Measurements from ENCODE around the gene LATS2. TPM values are rescaled to one million over a fixed set of nuclear protein-coding genes. Genes with fewer than 3 reads are reported as not detected.
A peak's percentile ranks its signal among the peaks of the same experiment; 100 is the strongest.

Gene LATS2
- total RNA-seq, 1 experiment from 2014 or later = 18.8 TPM

- TF ChIP-seq EZH2 (IDR thresholded peaks at IDR 0.05) (no peak), FOSL1 (IDR thresholded peaks at IDR 0.05; ENCODE audit: low read depth) (peak; percentile 27; the same call in 1 of the 2 replicates), SRF (IDR thresholded peaks at IDR 0.05; ENCODE audit: low read depth) (no peak), JUND (IDR thresholded peaks at IDR 0.05) (0 out of 2 replicates have a peak, but pooled peaks have one; percentile 13), TCF7L2 (IDR thresholded peaks at IDR 0.05; ENCODE audit: borderline replicate concordance, extremely low read depth, insufficient read depth, insufficient read length) (no peak), CEBPB (IDR thresholded peaks at IDR 0.05; ENCODE audit: low read depth) (peak; percentile 98), SIN3A (IDR thresholded peaks at IDR 0.05; ENCODE audit: low read depth) (no peak), ELF1 (IDR thresholded peaks at IDR 0.05; ENCODE audit: borderline replicate concordance, low read depth) (no peak), CBX3 (IDR thresholded peaks at IDR 0.05; ENCODE audit: low read depth) (no peak)
- H3K4me2 ChIP-seq (ENCODE audit: low read length) = peak overlapping the region; percentile 3
- no peak overlapping the region for H3K4me3 ChIP-seq (replicated peaks in 1 of 2; ENCODE audit: low read depth in 1 of 2, low read length in 2 of 2)
- no peaks in the 10 kb centered on the region for H3K36me3 ChIP-seq (ENCODE audit: control insufficient read depth in 1 of 2, insufficient read depth in 2 of 2, low read length in 2 of 2)
- no peak overlapping the region for H3K9ac ChIP-seq (ENCODE audit: low read length)
- H3K27me3 ChIP-seq (ENCODE audit: insufficient read depth, low read length) = no peaks in the 10 kb centered on the region
- no peaks in the 10 kb centered on the region for H3K9me3 ChIP-seq (ENCODE audit: control insufficient read depth in 1 of 2, insufficient read depth in 1 of 2, low read depth in 1 of 2, low read length in 2 of 2)
- ATAC-seq (no peak), DNase-seq (ENCODE audit: low read depth, low spot score) (no peak)
- ChIA-PET CTCF (no interaction called here), POLR2A (interaction anchor here (1.1 kb wide), 1 partner anchor 107 kb away, joined by 3 read pairs; the partner anchor contains the start of genes MRPL57 and SKA3), RAD21 (ENCODE audit: low non-redundant PET in 1 of 2, low total read pairs in 2 of 2, uncharacterized antibody in 2 of 2, unreplicated experiment in 2 of 2) (no interaction called here)
- H3K27ac ChIP-seq (ENCODE audit: low read depth, low read length) = no peak overlapping the region
- no TSS peak for BruUV-seq (replicated peaks)
- H2AFZ ChIP-seq (ENCODE audit: low read depth, low read length, poor library complexity, severe bottlenecking) = peak overlapping the region; percentile 43
- no peaks in the 10 kb centered on the region for H3K79me2 ChIP-seq (ENCODE audit: insufficient read depth, low read length)
- no peaks in the 10 kb centered on the region for H3K9me2 ChIP-seq (ENCODE audit: insufficient read depth)
- intact Hi-C loops (cut with micrococcal nuclease) = no loop called here
- no peaks in the 10 kb centered on the region for H4K20me1 ChIP-seq (ENCODE audit: insufficient read depth)
- peaks cover 3 to 10% of the 10 kb centered on the region in 2 experiments; a peak in 3 of 4 replicates for H3K4me1 ChIP-seq (ENCODE audit: control insufficient read depth in 1 of 2, insufficient read depth in 2 of 2, low read length in 2 of 2)
Measured at GRCh38 chr13:21069561-21070004, 8.2 kb upstream of the LATS2 start.

- CTCF ChIA-PET = no interaction called here
- no peak overlapping the region for H3K27ac ChIP-seq (ENCODE audit: low read depth, low read length)
- no peaks in the 10 kb centered on the region for H3K9me2 ChIP-seq (ENCODE audit: insufficient read depth)
- ATAC-seq (no peak), DNase-seq (ENCODE audit: low read depth, low spot score) (no peak)
- no peaks in the 10 kb centered on the region for H3K9me3 ChIP-seq (ENCODE audit: control insufficient read depth in 1 of 2, insufficient read depth in 1 of 2, low read depth in 1 of 2, low read length in 2 of 2)
- H3K4me3 ChIP-seq (replicated peaks in 1 of 2; ENCODE audit: low read depth in 1 of 2, low read length in 2 of 2) = no peak overlapping the region
- BruUV-seq (replicated peaks) = no TSS peak
- H3K4me2 ChIP-seq (ENCODE audit: low read length) = no peak overlapping the region
- no peak overlapping the region for H2AFZ ChIP-seq (ENCODE audit: low read depth, low read length, poor library complexity, severe bottlenecking)
- H3K9ac ChIP-seq (ENCODE audit: low read length) = no peak overlapping the region
- no peaks in the 10 kb centered on the region for H3K27me3 ChIP-seq (ENCODE audit: insufficient read depth, low read length)
- no peaks in the 10 kb centered on the region for H4K20me1 ChIP-seq (ENCODE audit: insufficient read depth)
- H3K79me2 ChIP-seq (ENCODE audit: insufficient read depth, low read length) = no peaks in the 10 kb centered on the region
- RAD21 ChIA-PET (ENCODE audit: low non-redundant PET in 1 of 2, low total read pairs in 2 of 2, uncharacterized antibody in 2 of 2, unreplicated experiment in 2 of 2) = no interaction called here
- intact Hi-C loops (cut with micrococcal nuclease) = no loop called here
- H3K4me1 ChIP-seq (ENCODE audit: control insufficient read depth in 1 of 2, insufficient read depth in 2 of 2, low read length in 2 of 2) = peaks cover 3 to 10% of the 10 kb centered on the region in 2 experiments; a peak in 3 of 4 replicates
- POLR2A ChIA-PET = no interaction called here
- H3K36me3 ChIP-seq (ENCODE audit: control insufficient read depth in 1 of 2, insufficient read depth in 2 of 2, low read length in 2 of 2) = no peaks in the 10 kb centered on the region
- TF ChIP-seq POLR2AphosphoS5 (IDR thresholded peaks at IDR 0.05; ENCODE audit: low read depth, low read length) (no peak), ZFX (IDR thresholded peaks at IDR 0.05) (no peak), SRF (IDR thresholded peaks at IDR 0.05; ENCODE audit: low read depth) (no peak), EZH2phosphoT487 (IDR thresholded peaks at IDR 0.05; ENCODE audit: borderline replicate concordance) (no peak), EZH2 (IDR thresholded peaks at IDR 0.05) (no peak), REST (IDR thresholded peaks at IDR 0.05; ENCODE audit: low read depth) (no peak), MAX (IDR thresholded peaks at IDR 0.05) (no peak), ELF1 (IDR thresholded peaks at IDR 0.05; ENCODE audit: borderline replicate concordance, low read depth) (no peak), JUND (IDR thresholded peaks at IDR 0.05) (no peak), POLR2A (IDR thresholded peaks at IDR 0.05; ENCODE audit: borderline replicate concordance, extremely low read depth, insufficient read depth, insufficient read length) (no peak), ZBTB33 (IDR thresholded peaks at IDR 0.05; ENCODE audit: extremely low read depth, insufficient replicate concordance, low read length) (no peak), SIN3A (IDR thresholded peaks at IDR 0.05; ENCODE audit: low read depth) (no peak)
Measured at GRCh38 chr13:21067848-21068247, 6.5 kb upstream of the LATS2 start.

Measured in HCT116 (cell line).